H1 (cell line): ENCODE results near the gene MIEF2.

ENCODE experiments used
- POLR2A ChIP-seq, 2 experiments: IDR thresholded peaks; 1 replicate in 1 of 2; 2 replicates in 1 of 2; pipeline ENCODE4 v1.6.1; 2011; ENCODE audit warnings: low read depth in 2 of 2, low read length in 2 of 2, mild to moderate bottlenecking in 2 of 2; ENCODE audit errors: control extremely low read depth in 1 of 2
- POLR2AphosphoS5 ChIP-seq: IDR thresholded peaks from 2 replicates; pipeline ENCODE4 v1.6.1; 2011; ENCODE audit warnings: low read depth, low read length
- SP1 ChIP-seq: IDR thresholded peaks from 2 replicates; pipeline ENCODE4 v1.6.1; 2011; ENCODE audit warnings: low read depth, low read length
- TF ChIP-seq, protein P1 (sequence below), 3 experiments: IDR thresholded peaks; 1 replicate in 2 of 3; 2 replicates in 1 of 3; pipeline versions ENCODE4 v1.5.1 to v1.6.1; 2011; ENCODE audit warnings: low read length in 3 of 3, mild to moderate bottlenecking in 3 of 3, inconsistent platforms in 2 of 3, low read depth in 1 of 3, moderate library complexity in 1 of 3; ENCODE audit not compliant: insufficient read depth in 1 of 3; ENCODE audit errors: control extremely low read depth in 1 of 3

DNA sequence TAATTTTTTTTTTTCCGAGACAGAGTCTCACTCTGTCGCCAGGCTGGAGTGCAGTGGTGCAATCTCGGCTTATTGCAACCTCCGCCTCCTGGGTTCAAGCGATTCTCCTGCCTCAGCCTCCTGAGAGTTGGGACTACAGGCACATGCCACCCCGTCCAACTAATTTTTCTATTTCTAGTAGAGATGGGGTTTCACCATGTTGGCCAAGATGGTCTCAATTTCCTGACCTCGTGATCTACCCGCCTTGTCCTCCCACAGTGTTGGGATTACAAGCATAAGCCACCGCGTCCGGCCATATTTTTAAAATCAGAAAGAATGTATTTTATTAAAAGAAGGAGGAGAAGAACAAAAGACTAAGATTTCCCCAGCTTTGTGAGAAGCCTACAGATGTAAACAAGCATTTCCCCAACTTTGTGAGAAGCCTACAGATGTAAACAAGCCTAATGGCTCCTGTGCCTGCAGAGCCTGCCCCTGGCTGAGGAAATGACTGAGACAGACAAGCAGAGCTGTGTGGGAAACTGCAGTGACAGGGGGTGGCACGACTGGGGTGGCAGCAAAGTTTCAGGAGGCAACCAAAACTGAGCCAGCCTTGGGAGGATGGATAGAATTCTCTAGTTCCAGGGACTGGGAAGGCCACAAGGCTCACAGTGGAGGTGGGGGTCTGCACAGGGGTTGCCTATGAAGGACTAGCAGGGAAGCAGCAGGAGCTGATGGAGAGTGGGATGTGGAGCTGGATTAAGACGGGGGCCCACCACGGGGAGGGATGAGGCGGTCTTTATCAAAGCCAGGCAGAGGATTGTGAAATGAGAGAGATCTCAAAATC lies 31.5 kb downstream of the MIEF2 start:
- TF ChIP-seq, protein P1, sequence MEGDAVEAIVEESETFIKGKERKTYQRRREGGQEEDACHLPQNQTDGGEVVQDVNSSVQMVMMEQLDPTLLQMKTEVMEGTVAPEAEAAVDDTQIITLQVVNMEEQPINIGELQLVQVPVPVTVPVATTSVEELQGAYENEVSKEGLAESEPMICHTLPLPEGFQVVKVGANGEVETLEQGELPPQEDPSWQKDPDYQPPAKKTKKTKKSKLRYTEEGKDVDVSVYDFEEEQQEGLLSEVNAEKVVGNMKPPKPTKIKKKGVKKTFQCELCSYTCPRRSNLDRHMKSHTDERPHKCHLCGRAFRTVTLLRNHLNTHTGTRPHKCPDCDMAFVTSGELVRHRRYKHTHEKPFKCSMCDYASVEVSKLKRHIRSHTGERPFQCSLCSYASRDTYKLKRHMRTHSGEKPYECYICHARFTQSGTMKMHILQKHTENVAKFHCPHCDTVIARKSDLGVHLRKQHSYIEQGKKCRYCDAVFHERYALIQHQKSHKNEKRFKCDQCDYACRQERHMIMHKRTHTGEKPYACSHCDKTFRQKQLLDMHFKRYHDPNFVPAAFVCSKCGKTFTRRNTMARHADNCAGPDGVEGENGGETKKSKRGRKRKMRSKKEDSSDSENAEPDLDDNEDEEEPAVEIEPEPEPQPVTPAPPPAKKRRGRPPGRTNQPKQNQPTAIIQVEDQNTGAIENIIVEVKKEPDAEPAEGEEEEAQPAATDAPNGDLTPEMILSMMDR (IDR thresholded peaks at IDR 0.05; ENCODE audit: control extremely low read depth in 1 of 3, insufficient read depth in 1 of 3, low read depth in 1 of 3, low read length in 3 of 3) = no peak
- no peak for TF ChIP-seq POLR2AphosphoS5
- no peak for TF ChIP-seq POLR2A (IDR thresholded peaks at IDR 0.05; ENCODE audit: control extremely low read depth in 1 of 2, low read depth in 2 of 2, low read length in 2 of 2)
- TF ChIP-seq SP1 = no peak
